IMR-90 (cell line): ENCODE measurements around the gene TXNDC15. TPM values are rescaled to one million over a fixed set of nuclear protein-coding genes. Genes with fewer than 3 reads are reported as not detected.

Source experiments
- ATAC-seq: fragments of 200-7000 bp; cut with Tn5 transposase; 2 replicates; pipeline ENCODE4 v1.9.1; 2020; ENCODE audit warnings: low read depth, mild to moderate bottlenecking, moderate library complexity
- BruUV-seq: library from RNA; stranded (reverse); fragments of 400-500 nt; replicated peaks from 2 replicates; lab custom pipeline; 2021; lab: Mats Ljungman, UMichigan
- CTCF ChIA-PET: fragments of 300-600 bp; formaldehyde crosslinking; extraction: SDS; loops from one replicate; lab custom pipeline; 2021; ENCODE audit warnings: antibody characterized with exemption; lab: Yijun Ruan, JAX
- POLR2A ChIA-PET: fragments of 300-600 bp; sonication (Branson Sonifier 250); formaldehyde crosslinking; loops from one replicate; lab custom pipeline; 2022; ENCODE audit warnings: antibody characterized with exemption; ENCODE audit not compliant: unreplicated experiment; lab: Charles Lee
- DNase-seq: peaks from one replicate; pipeline ENCODE4 v3.0.0; 2013
- H2AFZ ChIP-seq: replicated peaks from 2 replicates; pipeline ENCODE3; 2013; ENCODE audit warnings: low read length, mild to moderate bottlenecking; ENCODE audit not compliant: poor library complexity
- H2AK5ac ChIP-seq: 2 replicates; pipeline ENCODE4 v1.6.1; 2013; ENCODE audit warnings: low read depth, low read length, inconsistent platforms
- H2AK9ac ChIP-seq: replicated peaks from 2 replicates; pipeline ENCODE3; 2013; ENCODE audit warnings: mild to moderate bottlenecking, low read depth, low read length, moderate library complexity; ENCODE audit not compliant: poor library complexity
- H2BK120ac ChIP-seq: 2 replicates; pipeline ENCODE4 v1.6.1; 2013; ENCODE audit warnings: low read depth, low read length, inconsistent platforms
- H2BK15ac ChIP-seq: 3 replicates; pipeline ENCODE4 v1.6.1; 2013; ENCODE audit warnings: low read depth, low read length, inconsistent platforms
- H2BK20ac ChIP-seq: 2 replicates; pipeline ENCODE4 v1.6.1; 2013; ENCODE audit warnings: low read depth, mild to moderate bottlenecking, inconsistent platforms, low read length, moderate library complexity
- H2BK5ac ChIP-seq: 2 replicates; pipeline ENCODE4 v1.6.1; 2013; ENCODE audit warnings: mild to moderate bottlenecking, low read depth, low read length, inconsistent platforms; ENCODE audit not compliant: poor library complexity, severe bottlenecking
- H3K14ac ChIP-seq: replicated peaks from 2 replicates; pipeline ENCODE4 v1.6.1; 2013; ENCODE audit warnings: low read depth, low read length, inconsistent platforms
- H3K18ac ChIP-seq: 2 replicates; pipeline ENCODE4 v1.6.1; 2013; ENCODE audit warnings: low read depth, low read length, control low read depth
- H3K23ac ChIP-seq: 2 replicates; pipeline ENCODE4 v1.6.1; 2013; ENCODE audit warnings: low read depth, low read length, inconsistent platforms
- H3K27ac ChIP-seq: 2 replicates; pipeline ENCODE4 v1.5.1; 2013; ENCODE audit warnings: mild to moderate bottlenecking, control low read depth, low read length; ENCODE audit not compliant: insufficient read depth
- H3K27me3 ChIP-seq: 2 replicates; pipeline ENCODE4 v1.6.1; 2013; ENCODE audit warnings: low read length; ENCODE audit not compliant: control insufficient read depth, insufficient read depth
- H3K36me3 ChIP-seq: 2 replicates; pipeline ENCODE4 v1.6.1; 2013; ENCODE audit warnings: low read length, mixed read lengths; ENCODE audit not compliant: control insufficient read depth, insufficient read depth
- H3K4ac ChIP-seq: 2 replicates; pipeline ENCODE4 v1.6.1; 2013; ENCODE audit warnings: low read depth, low read length, inconsistent platforms
- H3K4me1 ChIP-seq: 2 replicates; pipeline ENCODE4 v1.6.1; 2013; ENCODE audit warnings: low read length, mixed read lengths; ENCODE audit not compliant: control insufficient read depth, insufficient read depth
- H3K4me2 ChIP-seq: 2 replicates; pipeline ENCODE4 v1.6.1; 2013; ENCODE audit warnings: low read depth, mild to moderate bottlenecking, control low read depth, low read length, moderate library complexity
- H3K4me3 ChIP-seq: 2 replicates; pipeline ENCODE4 v1.5.1; 2013; ENCODE audit warnings: low read depth, mild to moderate bottlenecking, control low read depth, low read length, moderate library complexity; ENCODE audit not compliant: insufficient read depth
- H3K56ac ChIP-seq: 2 replicates; pipeline ENCODE4 v1.6.1; 2013; ENCODE audit warnings: low read length, inconsistent platforms; ENCODE audit not compliant: insufficient read depth; ENCODE audit errors: extremely low read depth
- H3K79me1 ChIP-seq, 2 experiments: 2 replicates each; pipeline ENCODE4 v1.6.1; 2013; ENCODE audit warnings: low read length in 2 of 2, inconsistent platforms in 1 of 2, low read depth in 1 of 2
- H3K9ac ChIP-seq: 2 replicates; pipeline ENCODE4 v1.6.1; 2013; ENCODE audit warnings: low read depth, low read length, control low read depth
- H3K9me1 ChIP-seq: 2 replicates; pipeline ENCODE4 v1.6.1; 2013; ENCODE audit warnings: low read length, inconsistent platforms; ENCODE audit not compliant: insufficient read depth
- H3K9me3 ChIP-seq: 2 replicates; pipeline ENCODE4 v1.6.1; 2013; ENCODE audit warnings: low read length; ENCODE audit not compliant: control insufficient read depth, insufficient read depth
- H4K20me1 ChIP-seq: 2 replicates; pipeline ENCODE4 v1.6.1; 2013; ENCODE audit warnings: low read length, inconsistent platforms; ENCODE audit not compliant: insufficient read depth
- H4K5ac ChIP-seq: 2 replicates; pipeline ENCODE4 v1.6.1; 2013; ENCODE audit warnings: mild to moderate bottlenecking, low read depth, low read length, control low read depth
- H4K8ac ChIP-seq, 2 experiments: 2 replicates each; pipeline ENCODE4 v1.6.1; 2013; ENCODE audit warnings: low read depth in 2 of 2, low read length in 2 of 2, control low read depth in 1 of 2, inconsistent platforms in 1 of 2
- H4K91ac ChIP-seq: 2 replicates; pipeline ENCODE4 v1.6.1; 2013; ENCODE audit warnings: low read depth, low read length, inconsistent platforms; ENCODE audit not compliant: insufficient read depth
- BHLHE40 ChIP-seq: fragments of 150-350 bp; IDR thresholded peaks from 2 replicates; pipeline ENCODE4 v1.6.1; 2016; ENCODE audit warnings: mild to moderate bottlenecking, low read depth, low read length
- CEBPB ChIP-seq: IDR thresholded peaks from 2 replicates; pipeline ENCODE4 v1.6.1; 2012; ENCODE audit warnings: low read depth, low read length, improper control_type of control experiment
- CTCF ChIP-seq: conservative IDR thresholded peaks from 2 replicates; pipeline ENCODE4 v1.5.1; 2012; ENCODE audit warnings: mild to moderate bottlenecking, low read depth, low read length, improper control_type of control experiment
- ELK1 ChIP-seq: fragments of 150-350 bp; IDR thresholded peaks from 2 replicates; pipeline ENCODE4 v1.6.1; 2016; ENCODE audit warnings: low read depth, mild to moderate bottlenecking, low read length, moderate library complexity, borderline replicate concordance
- MAFK ChIP-seq: IDR thresholded peaks from 2 replicates; pipeline ENCODE4 v1.6.1; 2012; ENCODE audit warnings: low read depth, low read length, improper control_type of control experiment
- MAZ ChIP-seq: IDR thresholded peaks from 2 replicates; pipeline ENCODE4 v1.6.1; 2012; ENCODE audit warnings: low read depth, mild to moderate bottlenecking, low read length, improper control_type of control experiment, moderate library complexity, borderline replicate concordance
- MXI1 ChIP-seq: IDR thresholded peaks from 2 replicates; pipeline ENCODE4 v1.6.1; 2012; ENCODE audit warnings: low read depth, mild to moderate bottlenecking, low read length, moderate library complexity, borderline replicate concordance
- NFE2L2 ChIP-seq: fragments of 150-350 bp; IDR thresholded peaks from 2 replicates; pipeline ENCODE4 v1.6.1; 2016; ENCODE audit warnings: low read depth, mild to moderate bottlenecking, low read length
- POLR2A ChIP-seq: IDR thresholded peaks from 2 replicates; pipeline ENCODE4 v1.6.1; 2012; ENCODE audit warnings: mild to moderate bottlenecking, low read depth, low read length
- RAD21 ChIP-seq: IDR thresholded peaks from 2 replicates; pipeline ENCODE4 v1.6.1; 2012; ENCODE audit warnings: low read length, improper control_type of control experiment
- RCOR1 ChIP-seq: IDR thresholded peaks from 2 replicates; pipeline ENCODE4 v1.6.1; 2012; ENCODE audit warnings: mild to moderate bottlenecking, low read length, improper control_type of control experiment; ENCODE audit not compliant: insufficient replicate concordance
- RFX5 ChIP-seq: IDR thresholded peaks from 2 replicates; pipeline ENCODE4 v1.8.0; 2012; ENCODE audit warnings: low read depth, mild to moderate bottlenecking, low read length, moderate library complexity
- SMC3 ChIP-seq: fragments of 150-350 bp; IDR thresholded peaks from 2 replicates; pipeline ENCODE4 v1.6.1; 2016; ENCODE audit warnings: low read depth, mild to moderate bottlenecking, antibody characterized with exemption, low read length, moderate library complexity
- USF2 ChIP-seq: fragments of 150-350 bp; IDR thresholded peaks from 2 replicates; pipeline ENCODE4 v1.6.1; 2017; ENCODE audit warnings: mild to moderate bottlenecking, antibody characterized with exemption, low read length, low read depth
- WGBS, 2 experiments: methylation state at CpG; one replicate each; pipeline versions ENCODE4 v1.1.5 to v1.1.7; 2013; ENCODE audit warnings: missing lambda C conversion rate in 2 of 2; ENCODE audit not compliant: insufficient read length in 1 of 2; ENCODE audit errors: extremely low coverage in 2 of 2; 5-methylcytosine and 5-hydroxymethylcytosine counted together
- dilution Hi-C: fragments of 300-500 bp; cut with HindIII; formaldehyde crosslinking; loops from one replicate; pipeline ENCODE4 v1.14.3; 2018; ENCODE audit warnings: low sequenced_read_pairs; ENCODE audit not compliant: unreplicated experiment
- in situ Hi-C: fragments of 300-500 bp; cut with MboI; formaldehyde crosslinking; loops from 3 replicates; pipeline ENCODE4 v1.14.3; 2019; ENCODE audit warnings: low sequenced_read_pairs, inconsistent platforms, mixed read lengths
- intact Hi-C: fragments of 100-400 bp; cut with micrococcal nuclease; formaldehyde crosslinking; loops from 2 replicates; pipeline ENCODE4 v1.10.0; 2022
- polyA plus RNA-seq, 3 experiments: library from polyadenylated mRNA; depleted of rRNA; stranded (reverse); fragments of >200 nt; gene quantifications; 2 replicates each; pipeline ENCODE4 v1.2.3, GENCODE V29; 2012; ENCODE audit warnings: low replicate concordance in 1 of 3
- total RNA-seq: library from RNA; depleted of rRNA; stranded (reverse); fragments of >200 nt; gene quantifications from 2 replicates; pipeline ENCODE4 v1.2.3, GENCODE V29; 2012

The TXNDC15 gene
- total and polyA plus RNA-seq, 2 of the 4 experiments (the other 2 are of a cell fraction), result 87.0 to 125 TPM

DNA sequence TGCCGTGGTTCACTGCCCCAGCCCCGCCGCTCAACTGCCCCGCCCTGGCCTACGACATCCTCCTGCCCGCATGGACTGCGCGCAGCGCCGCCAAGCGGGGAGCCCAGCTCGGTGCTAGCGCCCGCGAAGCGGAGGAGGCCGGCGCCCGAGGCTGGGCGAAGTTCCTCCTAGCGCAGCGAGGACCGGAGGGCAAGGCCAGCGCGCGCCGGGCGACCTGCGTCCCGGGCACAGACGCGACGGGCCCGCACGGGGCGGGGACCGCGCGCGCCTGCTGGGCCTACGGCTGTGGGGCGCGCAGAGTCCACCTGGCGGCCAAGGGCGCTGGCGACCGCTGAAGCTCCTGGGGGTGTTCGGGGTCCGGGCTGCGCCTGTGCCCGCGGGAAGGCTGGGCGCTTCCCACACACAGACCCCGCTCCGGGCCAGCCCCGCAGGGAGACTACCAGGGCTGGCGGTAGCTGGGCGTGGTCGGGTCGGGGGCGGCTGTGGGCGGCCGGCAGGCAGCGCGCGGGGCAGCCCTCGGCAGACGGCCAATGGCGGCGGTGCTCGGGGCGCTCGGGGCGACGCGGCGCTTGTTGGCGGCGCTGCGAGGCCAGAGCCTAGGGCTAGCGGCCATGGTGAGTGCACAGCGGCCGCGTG is 30.6 kb downstream of the TXNDC15 start, which contains the start of gene PCBD2:
PCBD2 (plus strand) TSS at position 522 of the 636 bp plus-strand sequence; CDS start at position 531, 9 bp downstream.
- ChIA-PET CTCF (interaction anchor here (0.6 to 1.3 kb wide), 7 partner anchors 17 to 290 kb away, joined by 3 to 5 read pairs (median 3); no protein-coding TSS in a partner anchor), POLR2A (no interaction called here)
- intact Hi-C loops (loop anchor here (1.0 to 5.0 kb wide), 5 partner anchors 30 to 428 kb away; partner anchors contain the start of genes CAMLG and TXNDC15), in situ Hi-C loops (no loop called here), dilution Hi-C loops (no loop called here)
- H2AFZ ChIP-seq, result peak within 1 kb of the TSS; percentile 99
- peak within 1 kb of the TSS; percentile 91 for H3K27ac ChIP-seq
- BruUV-seq, result no TSS peak
- H3K36me3 ChIP-seq, result peaks cover 3% of the 10 kb centered on the region
- H4K91ac ChIP-seq, result peak within 1 kb of the TSS; percentile 85
- peak within 1 kb of the TSS; percentile 91 for H3K4me2 ChIP-seq
- H2AK9ac ChIP-seq, result peak within 1 kb of the TSS; percentile 97
- peak within 1 kb of the TSS; percentile 98 for H3K14ac ChIP-seq
- peak within 1 kb of the TSS; percentile 57; the same call in 1 of the 2 replicates for H3K18ac ChIP-seq
- peak within 1 kb of the TSS; percentile 92 for H2BK5ac ChIP-seq
- DNase-seq (peak; percentile 83), ATAC-seq (peak; percentile 93)
- no peaks in the 10 kb centered on the region for H3K9me1 ChIP-seq
- H2AK5ac ChIP-seq, result 0 out of 2 replicates have a peak within 1 kb of the TSS, but pooled peaks have one; percentile 27
- no peak within 1 kb of the TSS for H2BK20ac ChIP-seq
- peaks cover 3% of the 10 kb centered on the region; the same call in 1 of the 2 replicates for H4K20me1 ChIP-seq
- no peaks in the 10 kb centered on the region for H3K27me3 ChIP-seq
- no peaks in the 10 kb centered on the region for H3K9me3 ChIP-seq
- peak within 1 kb of the TSS; percentile 98 for H3K23ac ChIP-seq
- no peak within 1 kb of the TSS; the same call in 2 of the 3 replicates for H2BK15ac ChIP-seq
- H3K9ac ChIP-seq, result peak within 1 kb of the TSS; percentile 73
- peak within 1 kb of the TSS; percentile 97 for H3K4ac ChIP-seq
- TF ChIP-seq RCOR1 (peak; percentile 85), USF2 (no peak), BHLHE40 (no peak), MAFK (no peak), MAZ (peak; percentile 92; the same call in 1 of the 2 replicates), POLR2A (peak; percentile 34; the same call in 1 of the 2 replicates), SMC3 (peak; percentile 54), CTCF (peak; percentile 92), RAD21 (peak; percentile 68), MXI1 (peak; percentile 67; the same call in 1 of the 2 replicates), CEBPB (no peak), NFE2L2 (no peak), RFX5 (no peak), ELK1 (no peak)
- WGBS, 2 experiments, result 1% methylated on average over 30 of the region's 84 CpGs; no CpG with 5 or more reads in 1 of the 2 experiments
- H3K56ac ChIP-seq, result peak within 1 kb of the TSS; percentile 86
- H3K4me1 ChIP-seq, result no peaks in the 10 kb centered on the region
- peaks cover 6 to 19% of the 10 kb centered on the region in 2 experiments for H3K79me1 ChIP-seq
- peak within 1 kb of the TSS; percentile 80 for H3K4me3 ChIP-seq
- peak within 1 kb of the TSS; percentile 71 for H2BK120ac ChIP-seq
- H4K5ac ChIP-seq, result peak within 1 kb of the TSS; percentile 92
- H4K8ac ChIP-seq, result peak within 1 kb of the TSS; percentile 82 to 95
